ENCODE measurements around the gene COX8C. TPM values are rescaled to one million over a fixed set of nuclear protein-coding genes. Genes with fewer than 3 reads are reported as not detected.

Gene COX8C
- total and polyA plus RNA-seq, 8 donors: 0.36 to 0.44 (median 0.40) TPM; not detected in 4

- H3K27ac ChIP-seq: no peak overlapping the region
- TF ChIP-seq CTCF (IDR thresholded peaks at IDR 0.05): no peak
- H3K27me3 ChIP-seq: no peaks in the 10 kb centered on the region
- H3K4me1 ChIP-seq: peaks cover 3 to 24% of the 10 kb centered on the region in 2 donors
- ATAC-seq (no peak), DNase-seq (no peak)
- intact Hi-C loops (cut with DNase I): no loop called here
- H3K4me3 ChIP-seq: no peak overlapping the region
- H3K9me3 ChIP-seq: no peaks in the 10 kb centered on the region
- H3K36me3 ChIP-seq: no peaks in the 10 kb centered on the region
These were observed 38.2 kb upstream of the COX8C start for GRCh38 chr14:93308686-93309345.

GRCh38 chr14:93309427-93309966 lies 37.5 kb upstream of the COX8C start:
- intact Hi-C loops (cut with DNase I): no loop called here
- no peak for TF ChIP-seq CTCF (IDR thresholded peaks at IDR 0.05)
- H3K27ac ChIP-seq: no peak overlapping the region
- no peak overlapping the region for H3K4me3 ChIP-seq
- ATAC-seq (no peak), DNase-seq (no peak)
- H3K9me3 ChIP-seq: no peaks in the 10 kb centered on the region
- no peaks in the 10 kb centered on the region for H3K36me3 ChIP-seq
- H3K4me1 ChIP-seq: peaks cover 3 to 23% of the 10 kb centered on the region in 2 donors
- no peaks in the 10 kb centered on the region for H3K27me3 ChIP-seq

GRCh38 chr14:93311082-93311481 lies 35.9 kb upstream of the COX8C start:
- Histone ChIP-seq H3K36me3 (no peaks in the 10 kb centered on the region), H3K4me1 (peaks cover 0 to 18% of the 10 kb centered on the region in 2 donors), H3K27me3 (no peaks in the 10 kb centered on the region), H3K9me3 (no peaks in the 10 kb centered on the region), H3K4me3 (no peak overlapping the region), H3K27ac (no peak overlapping the region)
- DNase-seq: no peak
- TF ChIP-seq CTCF (IDR thresholded peaks at IDR 0.05): no peak
- intact Hi-C loops (cut with DNase I): no loop called here
- no peak for ATAC-seq

GRCh38 chr14:93315575-93315974 lies 31.4 kb upstream of the COX8C start:
- no peak for TF ChIP-seq CTCF (IDR thresholded peaks at IDR 0.05)
- Histone ChIP-seq H3K9me3 (no peaks in the 10 kb centered on the region), H3K4me3 (no peak overlapping the region), H3K27me3 (no peaks in the 10 kb centered on the region), H3K36me3 (no peaks in the 10 kb centered on the region), H3K27ac (no peak overlapping the region), H3K4me1 (peaks cover 7 to 31% of the 10 kb centered on the region in 2 donors)
- ATAC-seq (no peak), DNase-seq (no peak)
- intact Hi-C loops (cut with DNase I): no loop called here

- H3K9me3 ChIP-seq: no peaks in the 10 kb centered on the region
- ATAC-seq (no peak), DNase-seq (no peak)
- no peak for TF ChIP-seq CTCF (IDR thresholded peaks at IDR 0.05)
- H3K27me3 ChIP-seq: no peaks in the 10 kb centered on the region
- no peaks in the 10 kb centered on the region for H3K36me3 ChIP-seq
- intact Hi-C loops (cut with DNase I): no loop called here
- no peak overlapping the region for H3K27ac ChIP-seq
- H3K4me3 ChIP-seq: no peak overlapping the region
- peaks cover 13 to 37% of the 10 kb centered on the region in 2 donors for H3K4me1 ChIP-seq
These were observed 30.3 kb upstream of the COX8C start for GRCh38 chr14:93316716-93317115.

All from left lung (tissue), 10 donors.